ENCODE measurements around the gene RRP9.
A peak's percentile ranks its signal among the peaks of the same experiment; 100 is the strongest.

Gene RRP9

GRCh38 chr3:51955893-51956770, 14.4 kb upstream of the RRP9 start:
- peak; percentile 56 for DNase-seq (ENCODE audit: low read depth)

DNA sequence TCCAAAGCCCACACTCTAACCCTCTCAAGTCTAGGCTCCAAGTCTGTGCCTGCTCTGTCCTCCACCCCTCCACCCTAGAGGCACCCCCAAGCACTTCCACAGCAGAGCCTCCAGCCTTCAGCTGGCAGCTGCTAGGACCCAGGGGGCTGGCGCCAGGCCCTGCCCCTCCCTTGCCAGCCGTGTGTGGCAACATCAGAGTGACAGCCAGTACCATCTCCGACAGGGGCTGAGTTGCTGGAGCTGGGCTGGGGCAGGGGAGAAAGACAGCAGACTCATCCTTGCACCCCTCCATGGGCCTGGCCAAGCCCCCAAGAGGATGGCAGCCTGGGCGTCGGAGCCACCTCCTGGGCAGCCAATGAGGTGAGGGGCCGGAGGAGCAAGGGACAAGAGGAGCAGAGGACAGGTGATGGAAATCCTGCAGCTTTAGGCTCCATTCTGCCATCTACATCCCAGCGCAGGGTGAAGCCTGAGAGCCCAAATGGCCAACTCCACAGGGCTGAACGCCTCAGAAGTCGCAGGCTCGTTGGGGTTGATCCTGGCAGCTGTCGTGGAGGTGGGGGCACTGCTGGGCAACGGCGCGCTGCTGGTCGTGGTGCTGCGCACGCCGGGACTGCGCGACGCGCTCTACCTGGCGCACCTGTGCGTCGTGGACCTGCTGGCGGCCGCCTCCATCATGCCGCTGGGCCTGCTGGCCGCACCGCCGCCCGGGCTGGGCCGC, 13.6 kb upstream of the RRP9 start, which contains the start of gene GPR62:
TSS of gene GPR62 (plus strand) at position 207 of the 718 bp plus-strand sequence. CDS start at position 479, 272 bp downstream.
- DNase-seq (ENCODE audit: low read depth), result no peak

DNA sequence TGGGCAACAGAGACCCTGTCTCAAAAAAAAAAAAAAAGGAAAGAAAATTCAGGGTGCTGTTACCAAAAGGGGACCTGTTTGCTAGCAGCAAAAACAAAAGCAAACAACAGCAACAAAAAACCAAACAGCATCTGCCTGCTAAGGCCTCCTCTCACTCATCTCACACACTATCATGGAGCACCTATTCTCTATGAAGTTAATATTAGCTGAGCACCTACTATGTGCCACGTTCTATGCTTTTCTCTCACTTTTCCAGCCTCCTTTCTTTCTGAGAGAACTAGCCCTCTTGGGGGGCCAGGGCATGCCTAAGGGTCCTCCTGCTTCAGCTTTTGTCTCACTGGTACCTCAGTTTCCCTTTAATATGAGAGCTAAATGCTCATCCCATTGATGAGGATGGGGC, 13.0 kb upstream of the RRP9 start:
- DNase-seq (ENCODE audit: low read depth), result no peak

DNA sequence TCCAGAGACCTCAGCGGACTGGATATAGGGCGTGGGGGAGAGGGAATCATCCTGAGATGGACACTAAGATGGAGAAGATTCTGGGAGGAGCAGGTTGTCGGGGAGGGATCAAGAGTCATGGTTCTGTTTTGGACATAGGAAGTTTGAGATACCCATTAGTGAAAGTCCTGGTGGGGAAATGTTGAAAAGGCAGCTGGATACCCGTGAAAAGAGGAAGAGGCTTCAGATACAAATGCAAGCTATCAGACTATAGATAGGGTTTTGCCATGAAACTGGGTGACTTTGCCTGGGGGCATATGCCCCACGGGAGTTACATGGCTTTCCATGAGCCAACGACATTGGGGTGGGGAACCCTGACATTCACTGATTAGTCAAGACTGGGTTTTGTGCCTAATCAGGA, 12.4 kb upstream of the RRP9 start:
- no peak for DNase-seq (ENCODE audit: low read depth)

DNA sequence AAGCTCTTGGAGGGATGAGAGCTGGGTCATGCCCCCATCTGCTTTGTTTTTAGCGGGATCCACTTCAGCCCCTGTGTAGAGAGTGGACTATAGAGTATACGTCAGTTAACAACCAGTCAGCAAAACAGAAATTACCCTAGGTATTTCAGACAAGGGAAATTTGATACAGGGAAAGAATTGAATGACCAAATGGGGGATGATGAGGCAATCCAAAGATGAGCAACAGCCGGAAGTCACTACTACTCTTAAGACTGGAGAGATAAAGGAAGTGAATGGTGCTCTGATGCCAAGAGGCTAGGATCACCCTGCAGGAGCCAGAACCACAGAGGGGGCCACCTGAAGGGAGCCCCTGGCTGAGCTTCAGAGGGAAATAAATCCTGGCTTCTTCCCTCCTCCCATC, 11.7 kb upstream of the RRP9 start:
- peak; percentile 88 for DNase-seq (ENCODE audit: low read depth)

DNA sequence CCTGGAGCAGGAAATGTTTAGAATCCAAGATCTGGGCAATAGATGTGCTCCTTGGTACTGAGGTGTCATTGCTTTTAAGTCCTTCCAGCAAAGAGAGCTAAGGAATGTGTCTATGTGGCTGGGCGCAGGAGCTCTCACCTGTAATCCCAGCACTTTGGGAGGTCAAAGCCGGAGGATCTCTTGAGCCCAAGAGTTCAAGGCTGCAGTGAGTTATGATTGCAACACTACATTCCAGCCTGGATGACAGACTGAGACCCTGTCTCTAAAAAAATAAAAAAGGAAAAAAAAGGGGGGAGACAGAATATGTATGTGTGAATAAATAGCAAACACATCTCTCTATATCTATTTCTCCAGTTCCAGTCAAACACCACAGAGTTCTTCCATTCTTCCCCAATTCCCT, 9.2 kb upstream of the RRP9 start:
- no peak for DNase-seq (ENCODE audit: low read depth)

GRCh38 chr3:51949121-51949520, 7.4 kb upstream of the RRP9 start:
- no peak for DNase-seq (ENCODE audit: low read depth)

DNA sequence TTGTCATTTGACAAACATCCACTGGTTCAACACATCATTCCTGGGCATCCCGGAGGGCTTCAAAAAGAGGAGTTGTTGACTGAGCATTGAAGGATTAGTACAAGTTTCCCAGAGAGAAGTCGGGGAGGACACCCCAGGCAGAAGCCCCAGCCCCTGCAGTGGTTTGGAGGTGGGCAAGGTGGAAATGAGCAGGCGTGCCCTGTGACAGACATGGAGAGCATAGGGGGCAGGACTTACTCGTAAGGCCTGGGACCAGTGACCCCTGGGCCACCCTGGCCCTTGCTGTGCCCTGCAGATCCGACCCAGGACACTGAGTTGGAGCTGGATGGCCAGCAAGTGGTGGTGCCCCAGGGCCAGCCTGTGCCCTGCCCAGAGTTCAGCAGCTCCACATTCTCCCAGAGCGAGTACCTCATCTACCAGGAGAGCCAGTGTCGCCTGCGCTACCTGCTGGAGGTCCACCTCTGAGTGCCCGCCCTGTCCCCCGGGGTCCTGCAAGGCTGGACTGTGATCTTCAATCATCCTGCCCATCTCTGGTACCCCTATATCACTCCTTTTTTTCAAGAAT, 6.4 kb upstream of the RRP9 start:
- DNase-seq (ENCODE audit: low read depth), result no peak

GRCh38 chr3:51947215-51947900, 5.7 kb upstream of the RRP9 start:
- DNase-seq (ENCODE audit: low read depth), result no peak

DNA sequence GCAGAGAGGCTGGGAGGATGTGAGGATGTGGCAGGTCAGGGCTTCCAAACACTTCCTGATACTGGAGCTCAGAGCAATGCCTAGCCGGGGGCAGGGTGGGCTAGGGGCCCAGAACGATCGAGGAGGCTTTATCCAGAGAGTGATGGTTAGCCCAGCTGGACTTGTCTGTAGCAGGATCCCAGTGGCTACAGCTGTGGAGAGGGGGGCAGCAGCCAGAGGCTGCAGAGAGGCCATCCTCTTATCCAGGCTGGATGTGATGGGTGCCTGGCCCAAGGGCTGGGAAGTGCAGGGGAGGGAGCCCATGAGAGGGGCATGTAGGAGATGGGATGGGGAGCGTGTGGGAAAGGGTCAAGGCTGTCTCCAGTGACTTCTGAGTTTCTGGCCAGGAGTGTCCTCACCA, 5.1 kb upstream of the RRP9 start:
- DNase-seq (ENCODE audit: low read depth), result no peak

GRCh38 chr3:51945926-51946705, 4.4 kb upstream of the RRP9 start:
- no peak for DNase-seq (ENCODE audit: low read depth)

- no peak for DNase-seq (ENCODE audit: low read depth)
Measured at GRCh38 chr3:51945031-51945840, 3.5 kb upstream of the RRP9 start.

GRCh38 chr3:51944451-51945021, 2.8 kb upstream of the RRP9 start:
- no peak for DNase-seq (ENCODE audit: low read depth)

DNA sequence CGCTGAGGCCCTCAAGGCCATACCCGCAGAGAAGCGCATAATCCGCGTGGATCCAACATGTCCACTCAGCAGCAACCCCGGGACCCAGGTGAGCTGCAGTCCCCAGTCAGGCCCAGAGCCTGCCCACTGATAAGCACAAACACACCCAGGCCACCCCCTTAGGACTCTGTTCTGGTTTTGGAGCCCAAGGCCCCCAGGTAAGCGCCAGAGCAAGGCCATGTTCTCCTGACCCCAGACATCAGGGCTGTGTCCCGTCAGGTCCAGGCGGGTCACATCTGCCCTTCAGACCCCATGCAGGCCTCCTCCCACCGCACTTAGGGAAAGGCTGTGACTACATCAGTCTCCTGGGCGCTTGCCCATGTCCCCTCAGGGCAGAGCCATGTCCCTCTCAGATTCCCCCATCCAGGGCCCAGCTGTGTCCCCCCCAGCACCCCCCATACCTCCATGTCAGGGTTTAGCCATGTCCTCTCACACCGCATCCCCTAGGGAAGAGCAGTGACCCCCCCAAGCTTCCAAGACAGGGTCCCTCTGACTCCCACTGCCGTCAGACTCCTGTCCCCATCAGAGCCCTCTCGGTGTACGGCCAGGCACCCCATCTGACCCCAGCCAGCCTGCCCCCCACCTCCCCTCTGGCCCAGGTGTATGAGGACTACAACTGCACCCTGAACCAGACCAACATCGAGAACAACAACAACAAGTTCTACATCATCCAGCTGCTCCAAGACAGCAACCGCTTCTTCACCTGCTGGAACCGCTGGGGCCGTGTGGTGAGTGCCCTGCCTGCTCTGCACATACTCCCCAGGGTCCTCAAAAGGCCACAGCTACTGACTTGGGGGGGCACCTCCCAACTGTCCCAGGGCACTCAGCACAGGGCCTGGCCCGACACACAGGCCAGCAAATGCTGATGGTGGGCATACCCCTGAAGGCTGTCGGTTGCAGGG, 2.0 kb upstream of the RRP9 start:
- no peak for DNase-seq (ENCODE audit: low read depth)

- DNase-seq (ENCODE audit: low read depth), result peak; percentile 83
Measured at GRCh38 chr3:51942603-51943450, 1.1 kb upstream of the RRP9 start.

DNA sequence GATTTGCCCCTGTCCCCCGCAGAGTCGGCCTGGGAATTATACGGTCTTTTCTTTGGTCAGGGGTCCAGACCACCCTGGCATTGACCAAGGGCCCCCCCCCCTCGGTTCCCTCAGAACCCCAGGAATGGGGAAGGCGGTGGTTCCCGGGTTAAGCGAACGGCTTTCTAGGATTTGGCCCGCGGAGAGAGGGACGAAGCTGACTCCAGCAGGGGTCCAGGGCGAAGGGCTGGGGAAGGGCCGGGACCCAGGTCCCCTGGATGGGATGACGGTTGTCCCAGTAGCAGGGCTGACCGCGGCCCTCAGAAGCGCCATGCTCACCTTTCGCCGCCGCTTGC, 274 bp downstream of the RRP9 start:
- no peak for DNase-seq (ENCODE audit: low read depth)

GRCh38 chr3:51940648-51941462, 849 bp downstream of the RRP9 start:
- DNase-seq (ENCODE audit: low read depth), result peak; percentile 32

Data from EH (cell line).